DLD1 (cell line): ENCODE measurements around the gene DSCAML1.

Source experiments
- in situ Hi-C: cut with HindIII; loops from 2 replicates; pipeline ENCODE4 v1.10.0; 2017; ENCODE audit warnings: low sequenced_read_pairs

Gene DSCAML1

GRCh38 chr11:117483372-117483771 is 313.6 kb downstream of the DSCAML1 start:
- in situ Hi-C loops, result no loop called here

- in situ Hi-C loops, result no loop called here
These were observed 314.1 kb downstream of the DSCAML1 start for GRCh38 chr11:117482881-117483280.

GRCh38 chr11:117481885-117482284 is 315.1 kb downstream of the DSCAML1 start:
- in situ Hi-C loops, result no loop called here

- in situ Hi-C loops, result no loop called here
These were observed 316.0 kb downstream of the DSCAML1 start for GRCh38 chr11:117481036-117481435.

GRCh38 chr11:117480221-117480620 is 316.8 kb downstream of the DSCAML1 start:
- in situ Hi-C loops, result no loop called here

- in situ Hi-C loops, result no loop called here
These were observed 317.6 kb downstream of the DSCAML1 start for GRCh38 chr11:117479372-117479771.

GRCh38 chr11:117478926-117479325 is 318.1 kb downstream of the DSCAML1 start:
- in situ Hi-C loops, result no loop called here

- in situ Hi-C loops, result no loop called here
These were observed 318.7 kb downstream of the DSCAML1 start for GRCh38 chr11:117478126-117478860.

GRCh38 chr11:117477721-117478120 is 319.3 kb downstream of the DSCAML1 start:
- in situ Hi-C loops, result no loop called here

GRCh38 chr11:117476531-117477142 is 320.4 kb downstream of the DSCAML1 start:
- in situ Hi-C loops, result no loop called here

GRCh38 chr11:117475716-117476530 is 321.1 kb downstream of the DSCAML1 start:
- in situ Hi-C loops, result no loop called here

GRCh38 chr11:117473481-117474091 is 323.4 kb downstream of the DSCAML1 start:
- in situ Hi-C loops, result no loop called here

GRCh38 chr11:117471776-117472175 is 325.2 kb downstream of the DSCAML1 start:
- in situ Hi-C loops, result no loop called here

- in situ Hi-C loops, result no loop called here
These were observed 326.4 kb downstream of the DSCAML1 start for GRCh38 chr11:117470576-117470975.

GRCh38 chr11:117468888-117469287 is 328.1 kb downstream of the DSCAML1 start:
- in situ Hi-C loops, result no loop called here

GRCh38 chr11:117467770-117468169 is 329.2 kb downstream of the DSCAML1 start:
- in situ Hi-C loops, result no loop called here

- in situ Hi-C loops, result no loop called here
These were observed 330.1 kb downstream of the DSCAML1 start for GRCh38 chr11:117466966-117467365.

- in situ Hi-C loops, result no loop called here
These were observed 331.6 kb downstream of the DSCAML1 start for GRCh38 chr11:117465236-117465997.

- in situ Hi-C loops, result no loop called here
These were observed 332.2 kb downstream of the DSCAML1 start for GRCh38 chr11:117464778-117465177.

GRCh38 chr11:117462864-117463247 is 334.2 kb downstream of the DSCAML1 start:
- in situ Hi-C loops, result no loop called here
